Activated naive CD8-positive, alpha-beta T cell (primary cell): Measurements from ENCODE around the gene SDR9C7.
"Not testable (repeated sequence)": the region's sequence is repeated elsewhere in the genome, so short reads cannot be mapped to it uniquely, and the experiment has no call there.

Source experiments
- H3K27ac Mint-ChIP-seq: one replicate; pipeline ENCODE4 v1.8.0; 2021; ENCODE audit warnings: mixed read lengths
- H3K27me3 Mint-ChIP-seq: one replicate; pipeline ENCODE4 v1.8.0; 2021; ENCODE audit warnings: mixed read lengths
- H3K36me3 Mint-ChIP-seq: one replicate; pipeline ENCODE4 v1.8.0; 2021; ENCODE audit warnings: mixed read lengths
- H3K4me1 Mint-ChIP-seq: one replicate; pipeline ENCODE4 v1.8.0; 2021; ENCODE audit warnings: low read depth, mixed read lengths
- H3K4me3 Mint-ChIP-seq: one replicate; pipeline ENCODE4 v1.8.0; 2021; ENCODE audit warnings: mild to moderate bottlenecking, mixed read lengths
- H3K9me3 Mint-ChIP-seq: one replicate; pipeline ENCODE4 v1.8.0; 2021; ENCODE audit warnings: low read depth, mixed read lengths

The SDR9C7 gene

GRCh38 chr12:56909403-56909802 is 24.8 kb downstream of the SDR9C7 start:
- H3K4me3 Mint-ChIP-seq, H3K9me3 Mint-ChIP-seq, H3K36me3 Mint-ChIP-seq: not testable (repeated sequence)

GRCh38 chr12:56908136-56908535 is 26.1 kb downstream of the SDR9C7 start:
- no peak overlapping the region for H3K4me3 Mint-ChIP-seq
- H3K9me3 Mint-ChIP-seq, result peaks cover 3% of the 10 kb centered on the region
- no peak overlapping the region for H3K27ac Mint-ChIP-seq
- no peaks in the 10 kb centered on the region for H3K4me1 Mint-ChIP-seq
- peaks cover 7% of the 10 kb centered on the region for H3K27me3 Mint-ChIP-seq
- H3K36me3 Mint-ChIP-seq, result peaks cover 9% of the 10 kb centered on the region

More at GRCh38 chr12:56909403-56909802, 24.8 kb downstream of the SDR9C7 start:
- H3K4me1 Mint-ChIP-seq, H3K27ac Mint-ChIP-seq, H3K27me3 Mint-ChIP-seq: not testable (repeated sequence)

- H3K4me1 Mint-ChIP-seq, result no peaks in the 10 kb centered on the region
- H3K9me3 Mint-ChIP-seq, result peaks cover 13% of the 10 kb centered on the region
- peaks cover 13% of the 10 kb centered on the region for H3K36me3 Mint-ChIP-seq
- no peaks in the 10 kb centered on the region for H3K27me3 Mint-ChIP-seq
- H3K27ac Mint-ChIP-seq, result no peak overlapping the region
- no peak overlapping the region for H3K4me3 Mint-ChIP-seq
These were observed 28.4 kb downstream of the SDR9C7 start for GRCh38 chr12:56905852-56906251.

- no peaks in the 10 kb centered on the region for H3K4me1 Mint-ChIP-seq
- no peak overlapping the region for H3K4me3 Mint-ChIP-seq
- peaks cover 10% of the 10 kb centered on the region for H3K36me3 Mint-ChIP-seq
- H3K9me3 Mint-ChIP-seq, result peaks cover 14% of the 10 kb centered on the region
- H3K27me3 Mint-ChIP-seq, result no peaks in the 10 kb centered on the region
- H3K27ac Mint-ChIP-seq, result no peak overlapping the region
These were observed 30.8 kb downstream of the SDR9C7 start for GRCh38 chr12:56903374-56903773.

GRCh38 chr12:56901313-56901712 is 32.9 kb downstream of the SDR9C7 start:
- not testable (repeated sequence) for H3K4me3 Mint-ChIP-seq, H3K27ac Mint-ChIP-seq, H3K4me1 Mint-ChIP-seq, H3K27me3 Mint-ChIP-seq
- H3K9me3 Mint-ChIP-seq, result peaks cover 14% of the 10 kb centered on the region
- H3K36me3 Mint-ChIP-seq, result peaks cover 10% of the 10 kb centered on the region

- H3K9me3 Mint-ChIP-seq, result peaks cover 14% of the 10 kb centered on the region
- no peak overlapping the region for H3K4me3 Mint-ChIP-seq
These were observed 33.6 kb downstream of the SDR9C7 start for GRCh38 chr12:56900583-56900982.

GRCh38 chr12:56898938-56899337 is 35.3 kb downstream of the SDR9C7 start:
- H3K4me1 Mint-ChIP-seq, result no peaks in the 10 kb centered on the region

More at GRCh38 chr12:56900583-56900982, 33.6 kb downstream of the SDR9C7 start:
- peaks cover 10% of the 10 kb centered on the region for H3K36me3 Mint-ChIP-seq
- H3K4me1 Mint-ChIP-seq, result no peaks in the 10 kb centered on the region
- H3K27ac Mint-ChIP-seq, result no peak overlapping the region
- peaks cover 1% of the 10 kb centered on the region for H3K27me3 Mint-ChIP-seq

GRCh38 chr12:56897844-56898361 is 36.3 kb downstream of the SDR9C7 start:
- Mint-ChIP-seq H3K27me3 (peaks cover 3% of the 10 kb centered on the region), H3K27ac (no peak overlapping the region), H3K9me3 (peaks cover 14% of the 10 kb centered on the region), H3K36me3 (peaks cover 7% of the 10 kb centered on the region), H3K4me1 (no peaks in the 10 kb centered on the region), H3K4me3 (no peak overlapping the region)

More at GRCh38 chr12:56898938-56899337, 35.3 kb downstream of the SDR9C7 start:
- Mint-ChIP-seq H3K4me3 (no peak overlapping the region), H3K27ac (no peak overlapping the region), H3K36me3 (peaks cover 10% of the 10 kb centered on the region), H3K9me3 (peaks cover 14% of the 10 kb centered on the region), H3K27me3 (peaks cover 3% of the 10 kb centered on the region)

- Mint-ChIP-seq H3K27me3 (peaks cover 4% of the 10 kb centered on the region), H3K9me3 (peaks cover 4% of the 10 kb centered on the region), H3K4me1 (no peaks in the 10 kb centered on the region), H3K27ac (no peak overlapping the region), H3K36me3 (peaks cover 2% of the 10 kb centered on the region), H3K4me3 (no peak overlapping the region)
These were observed 38.1 kb downstream of the SDR9C7 start for GRCh38 chr12:56896082-56896481.

GRCh38 chr12:56894698-56895368 is 39.4 kb downstream of the SDR9C7 start:
- Mint-ChIP-seq H3K9me3 (peaks cover 4% of the 10 kb centered on the region), H3K4me1 (no peaks in the 10 kb centered on the region), H3K4me3 (no peak overlapping the region), H3K27ac (no peak overlapping the region), H3K36me3 (peaks cover 4% of the 10 kb centered on the region), H3K27me3 (peaks cover 11% of the 10 kb centered on the region)

GRCh38 chr12:56891885-56892284 is 42.3 kb downstream of the SDR9C7 start:
- not testable (repeated sequence) for H3K4me3 Mint-ChIP-seq, H3K27ac Mint-ChIP-seq, H3K9me3 Mint-ChIP-seq, H3K4me1 Mint-ChIP-seq, H3K36me3 Mint-ChIP-seq
- H3K27me3 Mint-ChIP-seq, result peaks cover 27% of the 10 kb centered on the region

GRCh38 chr12:56886319-56886718 is 47.9 kb downstream of the SDR9C7 start:
- H3K9me3 Mint-ChIP-seq, result peaks cover 28% of the 10 kb centered on the region
- H3K4me1 Mint-ChIP-seq, result no peaks in the 10 kb centered on the region
- no peak overlapping the region for H3K27ac Mint-ChIP-seq
- peaks cover 19% of the 10 kb centered on the region for H3K36me3 Mint-ChIP-seq
- peaks cover 36% of the 10 kb centered on the region for H3K27me3 Mint-ChIP-seq
- no peak overlapping the region for H3K4me3 Mint-ChIP-seq

- Mint-ChIP-seq H3K36me3 (peaks cover 17% of the 10 kb centered on the region), H3K9me3 (peaks cover 29% of the 10 kb centered on the region), H3K4me3 (no peak overlapping the region), H3K4me1 (no peaks in the 10 kb centered on the region), H3K27me3 (peaks cover 28% of the 10 kb centered on the region), H3K27ac (no peak overlapping the region)
These were observed 48.9 kb downstream of the SDR9C7 start for GRCh38 chr12:56885316-56885715.

- peaks cover 27% of the 10 kb centered on the region for H3K27me3 Mint-ChIP-seq
- no peaks in the 10 kb centered on the region for H3K4me1 Mint-ChIP-seq
- H3K27ac Mint-ChIP-seq, result no peak overlapping the region
- no peak overlapping the region for H3K4me3 Mint-ChIP-seq
- H3K9me3 Mint-ChIP-seq, result peaks cover 29% of the 10 kb centered on the region
- H3K36me3 Mint-ChIP-seq, result peaks cover 17% of the 10 kb centered on the region
These were observed 49.8 kb downstream of the SDR9C7 start for GRCh38 chr12:56884421-56884820.

- H3K4me3 Mint-ChIP-seq, H3K27ac Mint-ChIP-seq, H3K4me1 Mint-ChIP-seq: not testable (repeated sequence)
- Mint-ChIP-seq H3K36me3 (peaks cover 17% of the 10 kb centered on the region), H3K9me3 (peaks cover 29% of the 10 kb centered on the region), H3K27me3 (peaks cover 16% of the 10 kb centered on the region)
These were observed 51.8 kb downstream of the SDR9C7 start for GRCh38 chr12:56882407-56882806.
